ENCODE results near the gene NFIB.

- TF ChIP-seq CTCF (conservative IDR thresholded peaks at IDR 0.05; ENCODE audit: low read depth, low read length) (no peak), FOS (IDR thresholded peaks at IDR 0.05; ENCODE audit: low read depth, low read length) (no peak), POLR2A (IDR thresholded peaks at IDR 0.05; ENCODE audit: low read depth, low read length) (no peak), RFX5 (IDR thresholded peaks at IDR 0.05; ENCODE audit: low read depth, low read length) (no peak), NFE2L2 (IDR thresholded peaks at IDR 0.05; ENCODE audit: low read depth, low read length) (no peak), RAD21 (IDR thresholded peaks at IDR 0.05; ENCODE audit: low read length) (no peak), SMC3 (IDR thresholded peaks at IDR 0.05; ENCODE audit: low read depth, low read length) (no peak)
These were observed 224.7 kb downstream of the NFIB start for GRCh38 chr9:14089051-14089803.
